Measurements from ENCODE around the gene HSPBAP1.

DNA sequence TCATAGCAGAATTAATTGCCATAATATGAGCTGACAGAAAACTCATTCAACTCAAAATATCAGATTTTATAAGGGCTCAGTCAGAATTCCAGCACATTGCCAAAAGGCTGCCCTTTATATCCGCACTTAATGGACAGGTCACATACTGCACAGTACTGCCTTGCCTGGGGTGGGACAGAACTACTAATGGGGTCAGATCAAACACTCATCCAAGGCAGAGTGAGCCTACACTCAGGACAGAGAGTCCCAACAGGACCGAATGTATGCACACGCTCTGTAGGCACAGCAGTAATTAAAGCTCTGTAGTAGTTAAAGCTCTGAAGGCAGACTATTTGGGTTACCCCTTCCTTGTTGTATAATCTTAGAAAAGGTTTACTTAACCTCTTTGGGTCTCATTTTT, 27.2 kb downstream of the HSPBAP1 start:
- TF ChIP-seq, protein P1, sequence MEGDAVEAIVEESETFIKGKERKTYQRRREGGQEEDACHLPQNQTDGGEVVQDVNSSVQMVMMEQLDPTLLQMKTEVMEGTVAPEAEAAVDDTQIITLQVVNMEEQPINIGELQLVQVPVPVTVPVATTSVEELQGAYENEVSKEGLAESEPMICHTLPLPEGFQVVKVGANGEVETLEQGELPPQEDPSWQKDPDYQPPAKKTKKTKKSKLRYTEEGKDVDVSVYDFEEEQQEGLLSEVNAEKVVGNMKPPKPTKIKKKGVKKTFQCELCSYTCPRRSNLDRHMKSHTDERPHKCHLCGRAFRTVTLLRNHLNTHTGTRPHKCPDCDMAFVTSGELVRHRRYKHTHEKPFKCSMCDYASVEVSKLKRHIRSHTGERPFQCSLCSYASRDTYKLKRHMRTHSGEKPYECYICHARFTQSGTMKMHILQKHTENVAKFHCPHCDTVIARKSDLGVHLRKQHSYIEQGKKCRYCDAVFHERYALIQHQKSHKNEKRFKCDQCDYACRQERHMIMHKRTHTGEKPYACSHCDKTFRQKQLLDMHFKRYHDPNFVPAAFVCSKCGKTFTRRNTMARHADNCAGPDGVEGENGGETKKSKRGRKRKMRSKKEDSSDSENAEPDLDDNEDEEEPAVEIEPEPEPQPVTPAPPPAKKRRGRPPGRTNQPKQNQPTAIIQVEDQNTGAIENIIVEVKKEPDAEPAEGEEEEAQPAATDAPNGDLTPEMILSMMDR (IDR thresholded peaks at IDR 0.05), result no peak
- no peak for TF ChIP-seq POLR2A (IDR thresholded peaks at IDR 0.05)
